ENCODE measurements around the gene RTN4RL1.

Gene RTN4RL1

GRCh38 chr17:2057175-2057759 lies 32.1 kb upstream of the RTN4RL1 start:
- ChIA-PET CTCF (interaction anchor here (0.7 to 8.9 kb wide), 26 partner anchors 11 to 353 kb away, joined by 3 to 205 read pairs (median 8); partner anchors contain the start of genes SMG6 and SRR), POLR2A (interaction anchor here (1.0 to 1.8 kb wide), 6 partner anchors 11 to 246 kb away, joined by 3 to 10 read pairs (median 6); partner anchors contain the start of genes SMG6 and SRR)
- DNase-seq (ENCODE audit: extremely low spot score): no peak
- no peak for TF ChIP-seq CTCF (IDR thresholded peaks at IDR 0.05; ENCODE audit: control extremely low read depth, extremely low read depth, low read depth, missing control alignments)

GRCh38 chr17:2056206-2057174 lies 31.4 kb upstream of the RTN4RL1 start:
- ChIA-PET CTCF (interaction anchor here (0.8 to 8.9 kb wide), 22 partner anchors 12 to 326 kb away, joined by 3 to 205 read pairs (median 14); partner anchors contain the start of genes SMG6 and SRR), POLR2A (interaction anchor here (0.6 to 1.3 kb wide), 6 partner anchors 12 to 273 kb away, joined by 3 to 10 read pairs (median 4); no protein-coding TSS in a partner anchor)
- peak; percentile 35 for TF ChIP-seq CTCF (IDR thresholded peaks at IDR 0.05; ENCODE audit: control extremely low read depth, extremely low read depth, low read depth, missing control alignments)
- peak; percentile 50 for DNase-seq (ENCODE audit: extremely low spot score)

- DNase-seq (ENCODE audit: extremely low spot score): peak; percentile 70
- ChIA-PET POLR2A (interaction anchor here (0.6 to 1.9 kb wide), 11 partner anchors 9 to 339 kb away, joined by 3 to 10 read pairs (median 3); partner anchors contain the start of gene TSR1), CTCF (interaction anchor here (0.7 to 8.9 kb wide), 31 partner anchors 9 to 297 kb away, joined by 3 to 205 read pairs (median 8); partner anchors contain the start of genes SMG6, SRR and TSR1)
- no peak for TF ChIP-seq CTCF (IDR thresholded peaks at IDR 0.05; ENCODE audit: control extremely low read depth, extremely low read depth, low read depth, missing control alignments)
Measured at GRCh38 chr17:2055292-2056205, 30.4 kb upstream of the RTN4RL1 start.

- peak; percentile 94 for TF ChIP-seq CTCF (IDR thresholded peaks at IDR 0.05; ENCODE audit: control extremely low read depth, extremely low read depth, low read depth, missing control alignments)
- ChIA-PET CTCF (interaction anchor here (0.6 to 8.9 kb wide), 43 partner anchors 8 to 361 kb away, joined by 3 to 205 read pairs (median 5); partner anchors contain the start of genes SMG6, SRR and TSR1), POLR2A (interaction anchor here (0.6 to 1.9 kb wide), 9 partner anchors 10 to 338 kb away, joined by 3 to 10 read pairs (median 3); no protein-coding TSS in a partner anchor)
- DNase-seq (ENCODE audit: extremely low spot score): peak; percentile 83
Measured at GRCh38 chr17:2054512-2055291, 29.6 kb upstream of the RTN4RL1 start, which contains the start of gene HIC1. TSS of gene HIC1 (plus strand) at chr17:2055103. CDS start at chr17:2056691, 1,588 bp downstream.

- ChIA-PET POLR2A (interaction anchor here (0.8 to 1.9 kb wide), 5 partner anchors 10 to 337 kb away, joined by 3 to 10 read pairs (median 5); no protein-coding TSS in a partner anchor), CTCF (interaction anchor here (0.6 to 8.9 kb wide), 43 partner anchors 8 to 362 kb away, joined by 3 to 205 read pairs (median 4); partner anchors contain the start of genes SMG6, SRR and TSR1)
- DNase-seq (ENCODE audit: extremely low spot score): no peak
- TF ChIP-seq CTCF (IDR thresholded peaks at IDR 0.05; ENCODE audit: control extremely low read depth, extremely low read depth, low read depth, missing control alignments): no peak
Measured at GRCh38 chr17:2054262-2054511, 29.1 kb upstream of the RTN4RL1 start.

Measured in GM10248 (cell line).